K562 (cell line): ENCODE data around the gene FDX2. TPM values are rescaled to one million over a fixed set of nuclear protein-coding genes. Genes with fewer than 3 reads are reported as not detected.

ENCODE experiments used
- ELF1 ChIP-seq: fragments of 200-800 bp; sonication (Bioruptor generic); IDR thresholded peaks from 2 replicates; pipeline ENCODE4 v1.6.1; 2016; ENCODE audit warnings: missing genetic modification characterization, missing compliant biosample characterization
- HDAC8 ChIP-seq: fragments of 450-650 bp; IDR thresholded peaks from 2 replicates; pipeline ENCODE4 v1.6.1; 2016; ENCODE audit warnings: mild to moderate bottlenecking, missing genetic modification characterization, moderate library complexity, missing compliant biosample characterization
- HMG20A ChIP-seq: fragments of 450-650 bp; formaldehyde crosslinking; conservative IDR thresholded peaks from 2 replicates; pipeline ENCODE4 v1.4.0; 2020; ENCODE audit warnings: mild to moderate bottlenecking, mixed read lengths
- MYNN ChIP-seq, 2 experiments: sonication (generic); formaldehyde crosslinking in 1 of 2; IDR thresholded peaks; 2 replicates each; pipeline versions ENCODE4 v1.5.0 to v1.6.1; 2016 to 2020; ENCODE audit warnings: antibody characterized with exemption in 1 of 2, missing genetic modification reagents in 1 of 2
- NR4A1 ChIP-seq, 2 experiments: fragments of 250-450 bp in 1 of 2; fragments of 450-650 bp in 1 of 2; sonication (Bioruptor Pico) in 1 of 2; IDR thresholded peaks; 2 replicates each; pipeline versions ENCODE4 v1.4.0 to v1.6.1; 2016 to 2020; ENCODE audit warnings: mild to moderate bottlenecking in 2 of 2, missing compliant biosample characterization in 1 of 2, missing genetic modification characterization in 1 of 2, moderate library complexity in 1 of 2
- SAFB ChIP-seq: fragments of 200-400 bp; formaldehyde crosslinking; IDR thresholded peaks from 2 replicates; pipeline ENCODE4 v1.6.1; 2017; ENCODE audit warnings: low read depth, low read length, borderline replicate concordance
- SMARCA5 ChIP-seq: fragments of 450-650 bp; IDR thresholded peaks from 2 replicates; pipeline ENCODE4 v1.6.1; 2016
- TCFL5 ChIP-seq: fragments of 250-450 bp; sonication (Bioruptor Pico); conservative IDR thresholded peaks from 2 replicates; pipeline ENCODE4 v1.6.1; 2021; ENCODE audit warnings: mild to moderate bottlenecking, moderate library complexity, matching md5 sums
- TEAD4 ChIP-seq, 2 experiments: sonication (generic) in 1 of 2; formaldehyde crosslinking in 1 of 2; IDR thresholded peaks; 2 replicates each; pipeline versions ENCODE4 v1.6.1 to v1.8.0; 2012 to 2022; ENCODE audit warnings: borderline replicate concordance in 1 of 2, inconsistent platforms in 1 of 2, low read length in 1 of 2, mild to moderate bottlenecking in 1 of 2, missing genetic modification reagents in 1 of 2
- TGIF2 ChIP-seq: sonication (generic); formaldehyde crosslinking; IDR thresholded peaks from 2 replicates; pipeline ENCODE4 v1.8.1; 2022; ENCODE audit warnings: mild to moderate bottlenecking, missing genetic modification reagents, moderate library complexity
- ZEB2 ChIP-seq: fragments of 450-650 bp; IDR thresholded peaks from 2 replicates; pipeline ENCODE4 v1.6.1; 2016
- ZNF217 ChIP-seq: sonication (generic); formaldehyde crosslinking; IDR thresholded peaks from 2 replicates; pipeline ENCODE4 v1.8.0; 2022; ENCODE audit warnings: mild to moderate bottlenecking, missing genetic modification reagents
- ZNF311 ChIP-seq: fragments of 250-450 bp; sonication (Bioruptor Pico); IDR thresholded peaks from 2 replicates; pipeline ENCODE4 v1.4.0; 2020; ENCODE audit warnings: mild to moderate bottlenecking, moderate library complexity
- ZNF384 ChIP-seq: IDR thresholded peaks from 2 replicates; pipeline ENCODE4 v1.6.1; 2012; ENCODE audit warnings: low read depth, low read length, improper control_type of control experiment
- polyA plus RNA-seq, 8 experiments: library from polyadenylated mRNA; depleted of rRNA in 4 of 8; stranded (reverse) in 5 of 8; unstranded in 3 of 8; fragments of >200 nt; fragmentation: Nextera tagmentation in 2 of 8; fragmentation: Illumina TruSeq in 1 of 8; extraction: Ambion mirVana in 2 of 8; extraction: Trizol in 1 of 8; gene quantifications; 2 replicates each; pipeline versions ENCODE4 v1.2.1 to v1.2.3, GENCODE V29; 2011 to 2014; ENCODE audit warnings: inconsistent platforms in 1 of 8, missing spikeins in 1 of 8
- total RNA-seq, 7 experiments: library from RNA; depleted of rRNA in 6 of 7; stranded (reverse); fragments of >200 nt in 6 of 7; fragmentation: Illumina TruSeq in 2 of 7; extraction: Trizol in 2 of 7; gene quantifications; 2 replicates each; pipeline versions ENCODE4 v1.2.1 to v1.2.3, GENCODE V29; 2011 to 2021; ENCODE audit warnings: low replicate concordance in 1 of 7
- TF ChIP-seq, protein P1 (sequence below): sonication (generic); formaldehyde crosslinking; IDR thresholded peaks from 2 replicates; pipeline ENCODE4 v1.8.1; 2023; ENCODE audit warnings: mild to moderate bottlenecking, missing genetic modification reagents, moderate library complexity
- TF ChIP-seq, protein P2 (sequence below): fragments of 450-650 bp; formaldehyde crosslinking; IDR thresholded peaks from 2 replicates; pipeline ENCODE4 v1.4.0; 2022; ENCODE audit warnings: missing genetic modification characterization
- TF ChIP-seq, protein P3 (sequence below), 2 experiments: fragments of 450-650 bp; formaldehyde crosslinking in 1 of 2; IDR thresholded peaks; 2 replicates each; pipeline versions ENCODE4 v1.4.0 to v1.6.1; 2014 to 2020; ENCODE audit warnings: mild to moderate bottlenecking in 2 of 2, borderline replicate concordance in 1 of 2, low read depth in 1 of 2

FDX2 gene
- total and polyA plus RNA-seq, 9 of the 15 experiments (the other 6 are each of a cell fraction or from before 2014, with no cell fraction given): 2.5 to 49.8 (median 29.7) TPM

DNA sequence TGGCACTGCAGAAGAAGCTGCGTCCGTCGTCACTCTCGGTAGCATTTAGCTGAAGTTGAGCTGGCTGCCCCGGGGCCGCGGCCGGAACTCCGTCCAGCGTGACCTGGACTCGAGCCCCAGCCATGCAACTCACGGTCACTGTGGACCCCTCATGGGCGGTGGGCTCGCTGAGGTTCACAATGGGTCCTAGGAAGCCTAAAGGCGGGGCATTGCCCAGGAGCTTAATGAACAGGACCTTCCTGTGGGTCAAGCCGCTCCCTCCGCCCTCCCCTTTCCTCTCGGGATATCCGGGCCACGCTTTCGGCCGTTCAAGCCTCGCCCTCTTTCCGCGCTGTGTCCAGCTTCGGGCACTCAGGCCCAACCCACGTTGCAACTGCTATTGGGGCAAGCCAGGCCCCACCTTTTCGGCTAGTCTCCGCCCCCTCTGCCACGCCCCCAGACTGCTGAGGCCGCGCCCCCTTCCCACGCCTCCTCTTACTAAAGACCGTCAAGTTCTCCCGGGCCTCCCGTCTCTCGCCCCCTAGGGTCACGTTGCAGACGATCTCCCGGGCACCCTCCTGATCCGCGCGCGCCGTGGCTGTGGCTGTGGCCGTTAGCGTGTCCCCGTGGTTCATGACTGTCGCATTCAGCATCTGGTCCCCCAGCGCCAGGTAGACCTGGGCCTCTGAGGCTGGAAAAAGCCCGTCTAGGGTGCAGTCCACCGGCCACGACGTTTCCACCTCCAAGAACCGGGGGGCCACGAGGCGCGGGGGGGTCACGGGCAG lies 19.0 kb upstream of the FDX2 start (continued):
- no peak for TF ChIP-seq TEAD4 (IDR thresholded peaks at IDR 0.05; ENCODE audit: low read length)
- TF ChIP-seq TEAD4 (CRISPR knock-in tag; IDR thresholded peaks at IDR 0.05; ENCODE audit: borderline replicate concordance): no peak
- TF ChIP-seq ZNF311: no peak
- TF ChIP-seq, protein P1, sequence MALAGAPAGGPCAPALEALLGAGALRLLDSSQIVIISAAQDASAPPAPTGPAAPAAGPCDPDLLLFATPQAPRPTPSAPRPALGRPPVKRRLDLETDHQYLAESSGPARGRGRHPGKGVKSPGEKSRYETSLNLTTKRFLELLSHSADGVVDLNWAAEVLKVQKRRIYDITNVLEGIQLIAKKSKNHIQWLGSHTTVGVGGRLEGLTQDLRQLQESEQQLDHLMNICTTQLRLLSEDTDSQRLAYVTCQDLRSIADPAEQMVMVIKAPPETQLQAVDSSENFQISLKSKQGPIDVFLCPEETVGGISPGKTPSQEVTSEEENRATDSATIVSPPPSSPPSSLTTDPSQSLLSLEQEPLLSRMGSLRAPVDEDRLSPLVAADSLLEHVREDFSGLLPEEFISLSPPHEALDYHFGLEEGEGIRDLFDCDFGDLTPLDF: 0 out of 2 replicates have a peak, but pooled peaks have one; percentile 11
- TF ChIP-seq HMG20A (CRISPR knock-in tag): no peak
- no peak for TF ChIP-seq ZNF384
- TF ChIP-seq SAFB: peak; percentile 42; the same call in 1 of the 2 replicates
- TF ChIP-seq HDAC8 (tag): no peak
- no peak for TF ChIP-seq NR4A1 (CRISPR knock-in tag; IDR thresholded peaks at IDR 0.05)
- TF ChIP-seq NR4A1 (tag; IDR thresholded peaks at IDR 0.05): 0 out of 2 replicates have a peak, but pooled peaks have one; percentile 20
- TF ChIP-seq, protein P2, sequence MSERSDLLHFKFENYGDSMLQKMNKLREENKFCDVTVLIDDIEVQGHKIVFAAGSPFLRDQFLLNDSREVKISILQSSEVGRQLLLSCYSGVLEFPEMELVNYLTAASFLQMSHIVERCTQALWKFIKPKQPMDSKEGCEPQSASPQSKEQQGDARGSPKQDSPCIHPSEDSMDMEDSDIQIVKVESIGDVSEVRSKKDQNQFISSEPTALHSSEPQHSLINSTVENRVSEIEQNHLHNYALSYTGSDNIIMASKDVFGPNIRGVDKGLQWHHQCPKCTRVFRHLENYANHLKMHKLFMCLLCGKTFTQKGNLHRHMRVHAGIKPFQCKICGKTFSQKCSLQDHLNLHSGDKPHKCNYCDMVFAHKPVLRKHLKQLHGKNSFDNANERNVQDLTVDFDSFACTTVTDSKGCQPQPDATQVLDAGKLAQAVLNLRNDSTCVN (CRISPR knock-in tag): no peak
- TF ChIP-seq ELF1 (tag): no peak
- no peak for TF ChIP-seq TGIF2
- no peak for TF ChIP-seq SMARCA5
- TF ChIP-seq, protein P3, sequence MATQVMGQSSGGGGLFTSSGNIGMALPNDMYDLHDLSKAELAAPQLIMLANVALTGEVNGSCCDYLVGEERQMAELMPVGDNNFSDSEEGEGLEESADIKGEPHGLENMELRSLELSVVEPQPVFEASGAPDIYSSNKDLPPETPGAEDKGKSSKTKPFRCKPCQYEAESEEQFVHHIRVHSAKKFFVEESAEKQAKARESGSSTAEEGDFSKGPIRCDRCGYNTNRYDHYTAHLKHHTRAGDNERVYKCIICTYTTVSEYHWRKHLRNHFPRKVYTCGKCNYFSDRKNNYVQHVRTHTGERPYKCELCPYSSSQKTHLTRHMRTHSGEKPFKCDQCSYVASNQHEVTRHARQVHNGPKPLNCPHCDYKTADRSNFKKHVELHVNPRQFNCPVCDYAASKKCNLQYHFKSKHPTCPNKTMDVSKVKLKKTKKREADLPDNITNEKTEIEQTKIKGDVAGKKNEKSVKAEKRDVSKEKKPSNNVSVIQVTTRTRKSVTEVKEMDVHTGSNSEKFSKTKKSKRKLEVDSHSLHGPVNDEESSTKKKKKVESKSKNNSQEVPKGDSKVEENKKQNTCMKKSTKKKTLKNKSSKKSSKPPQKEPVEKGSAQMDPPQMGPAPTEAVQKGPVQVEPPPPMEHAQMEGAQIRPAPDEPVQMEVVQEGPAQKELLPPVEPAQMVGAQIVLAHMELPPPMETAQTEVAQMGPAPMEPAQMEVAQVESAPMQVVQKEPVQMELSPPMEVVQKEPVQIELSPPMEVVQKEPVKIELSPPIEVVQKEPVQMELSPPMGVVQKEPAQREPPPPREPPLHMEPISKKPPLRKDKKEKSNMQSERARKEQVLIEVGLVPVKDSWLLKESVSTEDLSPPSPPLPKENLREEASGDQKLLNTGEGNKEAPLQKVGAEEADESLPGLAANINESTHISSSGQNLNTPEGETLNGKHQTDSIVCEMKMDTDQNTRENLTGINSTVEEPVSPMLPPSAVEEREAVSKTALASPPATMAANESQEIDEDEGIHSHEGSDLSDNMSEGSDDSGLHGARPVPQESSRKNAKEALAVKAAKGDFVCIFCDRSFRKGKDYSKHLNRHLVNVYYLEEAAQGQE (IDR thresholded peaks at IDR 0.05; ENCODE audit: borderline replicate concordance): no peak
- TF ChIP-seq, protein P3 (CRISPR knock-in tag; IDR thresholded peaks at IDR 0.05; ENCODE audit: low read depth): no peak
- no peak for TF ChIP-seq MYNN (IDR thresholded peaks at IDR 0.05)
- TF ChIP-seq MYNN (CRISPR knock-in tag; IDR thresholded peaks at IDR 0.05): no peak
- no peak for TF ChIP-seq ZEB2
- no peak for TF ChIP-seq TCFL5 (CRISPR knock-in tag)
- TF ChIP-seq ZNF217: no peak
